GM12878 (cell line): ENCODE results near the gene TRIM63. TPM values are rescaled to one million over a fixed set of nuclear protein-coding genes. Genes with fewer than 3 reads are reported as not detected.

Experiments
- ATAC-seq: fragments of 200-7000 bp; cut with Tn5 transposase; 3 replicates; pipeline ENCODE4 v1.9.1; 2020; ENCODE audit warnings: mild to moderate bottlenecking, moderate library complexity
- BruUV-seq: library from RNA; stranded (reverse); fragments of 400-500 nt; replicated peaks from 2 replicates; lab custom pipeline; 2021; lab: Mats Ljungman, UMichigan
- CTCF ChIA-PET: fragments of 300-600 bp; sonication (Branson Sonifier 250); formaldehyde crosslinking; extraction: SDS; loops from one replicate; lab custom pipeline; 2021; ENCODE audit warnings: inconsistent platforms; lab: Yijun Ruan, JAX
- POLR2A ChIA-PET: fragments of 350-600 bp; formaldehyde crosslinking; extraction: SDS; loops from one replicate; lab custom pipeline; 2021; ENCODE audit warnings: inconsistent platforms; lab: Charles Lee
- RAD21 ChIA-PET: fragments of 300-600 bp; sonication (Branson Sonifier 250); formaldehyde crosslinking; loops from one replicate; lab custom pipeline; 2023; ENCODE audit warnings: antibody characterized with exemption; ENCODE audit not compliant: unreplicated experiment; lab: Charles Lee
- SMC1A ChIA-PET: fragments of 300-600 bp; sonication (Branson Sonifier 250); formaldehyde crosslinking; loops from one replicate; lab custom pipeline; 2023; ENCODE audit not compliant: unreplicated experiment, uncharacterized antibody; lab: Charles Lee
- DNase-seq: peaks from one replicate; pipeline ENCODE4 v3.0.0-alpha.2; 2011; ENCODE audit warnings: low read depth, low spot score
- FAIRE-seq: peaks from 3 replicates; lab custom pipeline; 2011; peaks lifted over from hg19 to GRCh38; lab: Jason Lieb, UNC
- H2AFZ ChIP-seq: 2 replicates; pipeline ENCODE4 v1.6.0; 2011; ENCODE audit warnings: low read depth, low read length, control low read depth; ENCODE audit not compliant: control insufficient read depth
- H3K27ac ChIP-seq: 2 replicates; pipeline ENCODE4 v1.5.1; 2011; ENCODE audit warnings: control low read depth; ENCODE audit not compliant: control insufficient read depth, insufficient read depth
- H3K27me3 ChIP-seq, 2 experiments: replicated peaks in 1 of 2; 2 replicates each; pipeline versions ENCODE4 v1.6.0 to v1.6.1; 2011; ENCODE audit warnings: low read length in 1 of 2; ENCODE audit not compliant: control insufficient read depth in 2 of 2, insufficient read depth in 2 of 2
- H3K36me3 ChIP-seq, 2 experiments: 2 replicates each; pipeline ENCODE4 v1.5.1; 2011; ENCODE audit warnings: low read length in 1 of 2; ENCODE audit not compliant: control insufficient read depth in 2 of 2, insufficient read depth in 2 of 2
- H3K4me1 ChIP-seq: 2 replicates; pipeline ENCODE4 v1.6.1; 2011; ENCODE audit warnings: mild to moderate bottlenecking, low read length, moderate library complexity, mixed read lengths; ENCODE audit not compliant: control insufficient read depth, insufficient read depth
- H3K4me2 ChIP-seq: 2 replicates; pipeline ENCODE4 v1.6.0; 2011; ENCODE audit warnings: control low read depth; ENCODE audit not compliant: control insufficient read depth, insufficient read depth
- H3K4me3 ChIP-seq: fragments of 200-600 bp; sonication (generic); 2 replicates; pipeline ENCODE4 v1.5.1; 2016
- H3K79me2 ChIP-seq: 2 replicates; pipeline ENCODE4 v1.6.0; 2011; ENCODE audit warnings: low read length; ENCODE audit not compliant: control insufficient read depth, insufficient read depth
- H3K9ac ChIP-seq: 2 replicates; pipeline ENCODE4 v1.8.0; 2011; ENCODE audit warnings: low read length, control low read depth, mixed read lengths; ENCODE audit not compliant: control insufficient read depth, insufficient read depth
- H3K9me3 ChIP-seq: replicated peaks from 3 replicates; pipeline ENCODE4 v1.5.1; 2011; ENCODE audit warnings: mild to moderate bottlenecking, low read length; ENCODE audit not compliant: control insufficient read depth, insufficient read depth
- H4K20me1 ChIP-seq: 2 replicates; pipeline ENCODE4 v1.6.0; 2011; ENCODE audit not compliant: control insufficient read depth, insufficient read depth
- ATF7 ChIP-seq: fragments of 450-650 bp; IDR thresholded peaks from 2 replicates; pipeline ENCODE4 v1.6.1; 2016; ENCODE audit warnings: low read depth, mild to moderate bottlenecking
- E2F4 ChIP-seq: IDR thresholded peaks from 2 replicates; pipeline ENCODE4 v1.6.1; 2012; ENCODE audit warnings: low read depth, low read length, improper control_type of control experiment
- EZH2 ChIP-seq: IDR thresholded peaks from 2 replicates; pipeline ENCODE4 v1.6.1; 2012; ENCODE audit warnings: low read depth, mild to moderate bottlenecking, control low read depth, inconsistent platforms, low read length, borderline replicate concordance; ENCODE audit not compliant: control insufficient read depth
- FOS ChIP-seq: IDR thresholded peaks from 3 replicates; pipeline ENCODE4 v1.6.1; 2011; ENCODE audit warnings: borderline replicate concordance; ENCODE audit not compliant: insufficient read length; ENCODE audit errors: extremely low read depth
- NR2F1 ChIP-seq: fragments of 450-650 bp; conservative IDR thresholded peaks from 2 replicates; pipeline ENCODE4 v1.6.1; 2017; ENCODE audit warnings: mild to moderate bottlenecking
- SKIL ChIP-seq: fragments of 450-650 bp; IDR thresholded peaks from 2 replicates; pipeline ENCODE4 v1.6.1; 2017; ENCODE audit warnings: mild to moderate bottlenecking, low read depth, inconsistent platforms; ENCODE audit not compliant: poor library complexity, severe bottlenecking
- SMAD5 ChIP-seq: IDR thresholded peaks from 2 replicates; pipeline ENCODE4 v1.6.1; 2016; ENCODE audit warnings: antibody characterized with exemption, low read depth
- ZNF274 ChIP-seq: IDR thresholded peaks from one replicate; pipeline ENCODE4 v1.8.0; 2011; ENCODE audit not compliant: insufficient read length, insufficient read depth
- ZNF384 ChIP-seq: IDR thresholded peaks from 2 replicates; pipeline ENCODE4 v1.6.1; 2012; ENCODE audit warnings: low read depth, mild to moderate bottlenecking, low read length, improper control_type of control experiment, borderline replicate concordance
- WGBS: methylation state at CpG from one replicate; pipeline ENCODE4 v1.1.6; 2016; ENCODE audit warnings: low lambda C conversion rate; ENCODE audit not compliant: insufficient replicate concordance, insufficient coverage; ENCODE audit errors: missing lambda C conversion rate; 5-methylcytosine and 5-hydroxymethylcytosine counted together
- in situ Hi-C: fragments of 300-500 bp; cut with MboI; formaldehyde crosslinking; loops from 9 replicates; pipeline ENCODE4 v1.14.3; 2018; ENCODE audit warnings: mixed read lengths
- intact Hi-C: fragments of 100-400 bp; cut with micrococcal nuclease; formaldehyde crosslinking; loops from one replicate; pipeline ENCODE4 v1.14.2; 2022; ENCODE audit not compliant: unreplicated experiment
- polyA plus RNA-seq, 11 experiments: library from polyadenylated mRNA; depleted of rRNA in 4 of 11; unstranded in 6 of 11; stranded (reverse) in 5 of 11; fragments of >200 nt; fragmentation: Nextera tagmentation in 4 of 11; fragmentation: Illumina TruSeq in 1 of 11; extraction: Ambion mirVana in 4 of 11; extraction: Trizol in 1 of 11; gene quantifications; 1 replicate in 1 of 11; 2 replicates in 10 of 11; pipeline versions ENCODE4 v1.2.1 to v1.2.3, GENCODE V29; 2011 to 2016; ENCODE audit warnings: inconsistent platforms in 2 of 11, missing spikeins in 2 of 11, low read depth in 1 of 11
- total RNA-seq, 4 experiments: library from RNA; depleted of rRNA in 3 of 4; stranded (reverse); fragments of >200 nt in 3 of 4; fragmentation: Illumina TruSeq in 1 of 4; extraction: Trizol in 1 of 4; gene quantifications; 2 replicates each; pipeline versions ENCODE4 v1.2.1 to v1.2.3, GENCODE V29; 2013 to 2021

Gene TRIM63
- total and polyA plus RNA-seq, 10 of the 15 experiments (the other 5 are each of a cell fraction or from before 2014, with no cell fraction given): not detected

- CTCF ChIA-PET: no interaction called here
- in situ Hi-C loops: no loop called here
- FAIRE-seq: no peak
- TF ChIP-seq SKIL (no peak), ZNF384 (no peak), EZH2 (no peak), ATF7 (no peak), E2F4 (no peak), SMAD5 (no peak), NR2F1 (no peak), FOS (no peak), ZNF274 (no peak)
- TF ChIP-seq, all 136 proteins: peak for 0
- no TSS peak for BruUV-seq
- no peak overlapping the region for H3K9ac ChIP-seq
- H3K36me3 ChIP-seq: no peaks in the 10 kb centered on the region
- no peaks in the 10 kb centered on the region for H4K20me1 ChIP-seq
- no peak overlapping the region for H3K27ac ChIP-seq
- no peak overlapping the region for H3K4me3 ChIP-seq
- ChIA-PET SMC1A (no interaction called here), RAD21 (no interaction called here), POLR2A (no interaction called here)
- no peak overlapping the region for H3K4me2 ChIP-seq
- intact Hi-C loops: no loop called here
- H2AFZ ChIP-seq: no peak overlapping the region
- peaks cover 2 to 5% of the 10 kb centered on the region in 2 experiments; a peak in 3 of 4 replicates for H3K27me3 ChIP-seq
- no peak for DNase-seq
- H3K79me2 ChIP-seq: no peaks in the 10 kb centered on the region
- no peak for ATAC-seq
- WGBS: 0% methylated on average over 2 of the region's 2 CpGs
- no peaks in the 10 kb centered on the region for H3K9me3 ChIP-seq
- no peaks in the 10 kb centered on the region for H3K4me1 ChIP-seq
Measured at GRCh38 chr1:26057189-26057588, 10.2 kb downstream of the TRIM63 start.
